ENCODE results near the gene DIP2C. TPM values are rescaled to one million over a fixed set of nuclear protein-coding genes. Genes with fewer than 3 reads are reported as not detected.
"Not testable (repeated sequence)": the region's sequence is repeated elsewhere in the genome, so short reads cannot be mapped to it uniquely, and the experiment has no call there.

Gene DIP2C
- total and polyA plus RNA-seq, 2 donors from 2014 or later, result 6.2 to 22.6 TPM

DNA sequence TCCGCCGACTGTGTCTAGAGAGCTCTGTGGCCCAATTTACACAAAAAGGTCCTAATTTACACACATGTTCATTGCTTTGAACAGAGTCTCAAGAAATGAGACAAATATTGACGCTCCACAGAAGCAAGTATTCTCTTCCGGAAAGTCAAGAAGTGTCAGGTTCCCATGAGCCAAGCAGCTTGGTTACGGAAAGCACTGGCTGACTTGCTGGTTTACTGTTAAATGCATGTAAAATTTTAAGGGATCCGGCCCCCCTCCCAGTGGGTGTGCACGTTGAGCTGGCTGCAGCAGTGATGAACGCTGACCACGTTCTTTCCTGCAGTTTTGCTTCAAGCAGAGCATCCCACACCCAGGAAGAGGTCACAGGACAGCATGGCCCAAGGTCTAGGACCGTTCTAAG lies 76.8 kb downstream of the DIP2C start:
- no peak overlapping the region for H3K4me3 ChIP-seq (ENCODE audit: low read length in 3 of 3)
- H3K36me3 ChIP-seq (ENCODE audit: control insufficient read depth in 2 of 3, insufficient read depth in 3 of 3, low read length in 3 of 3), result no peaks in the 10 kb centered on the region
- intact Hi-C loops (cut with DNase I), result no loop called here
- DNase-seq (peak in 1 of 5 donors; percentile 18), FAIRE-seq (no peak)
- no peaks in the 10 kb centered on the region for H3K9me3 ChIP-seq (ENCODE audit: control insufficient read depth in 2 of 3, insufficient read depth in 1 of 3, low read length in 3 of 3)
- peaks cover 2 to 18% (median 17%) of the 10 kb centered on the region in 3 donors for H3K4me1 ChIP-seq (ENCODE audit: control insufficient read depth in 2 of 3, insufficient read depth in 2 of 3, low read depth in 1 of 3, low read length in 3 of 3)
- TF ChIP-seq, protein P1, sequence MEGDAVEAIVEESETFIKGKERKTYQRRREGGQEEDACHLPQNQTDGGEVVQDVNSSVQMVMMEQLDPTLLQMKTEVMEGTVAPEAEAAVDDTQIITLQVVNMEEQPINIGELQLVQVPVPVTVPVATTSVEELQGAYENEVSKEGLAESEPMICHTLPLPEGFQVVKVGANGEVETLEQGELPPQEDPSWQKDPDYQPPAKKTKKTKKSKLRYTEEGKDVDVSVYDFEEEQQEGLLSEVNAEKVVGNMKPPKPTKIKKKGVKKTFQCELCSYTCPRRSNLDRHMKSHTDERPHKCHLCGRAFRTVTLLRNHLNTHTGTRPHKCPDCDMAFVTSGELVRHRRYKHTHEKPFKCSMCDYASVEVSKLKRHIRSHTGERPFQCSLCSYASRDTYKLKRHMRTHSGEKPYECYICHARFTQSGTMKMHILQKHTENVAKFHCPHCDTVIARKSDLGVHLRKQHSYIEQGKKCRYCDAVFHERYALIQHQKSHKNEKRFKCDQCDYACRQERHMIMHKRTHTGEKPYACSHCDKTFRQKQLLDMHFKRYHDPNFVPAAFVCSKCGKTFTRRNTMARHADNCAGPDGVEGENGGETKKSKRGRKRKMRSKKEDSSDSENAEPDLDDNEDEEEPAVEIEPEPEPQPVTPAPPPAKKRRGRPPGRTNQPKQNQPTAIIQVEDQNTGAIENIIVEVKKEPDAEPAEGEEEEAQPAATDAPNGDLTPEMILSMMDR (IDR thresholded peaks at IDR 0.05; ENCODE audit: borderline replicate concordance, extremely low read depth, insufficient read depth), result no peak
- H3K27ac ChIP-seq (ENCODE audit: low read depth in 2 of 2, low read length in 2 of 2), result no peak overlapping the region
- H3K9ac ChIP-seq (ENCODE audit: low read length in 3 of 3), result no peak overlapping the region
- H3K27me3 ChIP-seq (ENCODE audit: control insufficient read depth, insufficient read depth, low read length), result no peaks in the 10 kb centered on the region

DNA sequence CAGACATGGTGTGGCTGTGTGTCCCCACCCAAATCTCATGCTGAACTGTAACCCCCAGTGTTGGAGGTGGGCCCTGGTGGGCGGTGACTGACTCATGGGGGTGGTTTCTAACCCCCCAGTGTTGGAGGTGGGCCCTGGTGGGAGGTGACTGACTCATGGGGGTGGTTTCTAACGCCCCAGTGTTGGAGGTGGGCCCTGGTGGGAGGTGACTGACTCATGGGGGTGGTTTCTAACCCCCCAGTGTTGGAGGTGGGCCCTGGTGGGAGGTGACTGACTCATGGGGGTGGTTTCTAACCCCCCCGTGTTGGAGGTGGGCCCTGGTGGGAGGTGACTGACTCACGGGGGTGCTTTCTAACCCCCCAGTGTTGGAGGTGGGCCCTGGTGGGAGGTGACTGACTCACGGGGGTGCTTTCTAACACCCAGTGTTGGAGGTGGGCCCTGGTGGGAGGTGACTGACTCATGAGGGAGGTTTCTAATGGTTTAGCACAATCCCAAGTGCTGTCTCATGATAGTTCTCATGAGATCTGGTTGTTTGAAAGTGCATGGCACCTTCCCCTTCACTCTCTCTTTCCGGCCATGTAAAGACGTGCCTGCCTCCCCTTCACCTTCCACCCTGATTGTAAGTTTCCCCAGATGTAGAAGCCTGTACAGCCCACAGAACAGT lies 78.7 kb downstream of the DIP2C start:
- DNase-seq, result peak in 1 of 5 donors; percentile 12
- H3K4me3 ChIP-seq (ENCODE audit: low read length in 3 of 3); intact Hi-C loops (cut with DNase I); H3K27ac ChIP-seq (ENCODE audit: low read depth in 2 of 2, low read length in 2 of 2); H3K9ac ChIP-seq (ENCODE audit: low read length in 3 of 3); FAIRE-seq; H3K36me3 ChIP-seq (ENCODE audit: control insufficient read depth in 2 of 3, insufficient read depth in 3 of 3, low read length in 3 of 3); H3K27me3 ChIP-seq (ENCODE audit: control insufficient read depth, insufficient read depth, low read length); H3K9me3 ChIP-seq (ENCODE audit: control insufficient read depth in 2 of 3, insufficient read depth in 1 of 3, low read length in 3 of 3): not testable (repeated sequence)
- peaks cover 2 to 18% (median 17%) of the 10 kb centered on the region in 3 donors for H3K4me1 ChIP-seq (ENCODE audit: control insufficient read depth in 2 of 3, insufficient read depth in 2 of 3, low read depth in 1 of 3, low read length in 3 of 3)

DNA sequence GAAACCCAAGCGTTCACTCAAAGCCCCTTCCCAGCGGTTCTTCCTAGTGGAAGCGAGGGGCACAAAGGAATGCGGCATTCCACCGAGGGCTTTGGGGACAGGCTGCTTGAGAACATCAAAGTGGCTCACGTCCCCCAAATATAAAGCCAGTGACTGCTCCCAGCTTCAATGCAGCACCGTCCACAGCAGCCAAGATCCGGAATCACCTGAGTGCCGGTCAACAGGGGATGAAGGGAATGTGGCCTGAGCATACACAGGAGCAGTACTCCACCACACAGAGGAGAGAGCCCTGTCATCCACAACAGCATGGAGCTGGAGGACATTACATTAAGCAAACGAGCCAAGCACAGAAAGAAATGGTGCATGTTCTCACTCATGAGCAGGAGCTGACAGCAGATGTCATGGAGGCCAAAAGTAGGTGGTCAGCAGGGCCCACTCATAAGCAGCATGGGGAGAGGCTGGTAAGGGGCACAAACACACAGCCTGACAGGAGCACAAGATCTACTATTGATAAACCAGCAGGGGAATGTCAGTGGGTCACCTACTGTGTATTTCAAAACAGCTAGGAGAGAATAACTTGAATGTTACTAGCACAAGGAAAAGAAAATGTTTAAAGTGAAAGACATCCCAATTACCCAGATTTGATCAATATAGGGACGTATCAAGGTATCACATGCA lies 79.5 kb downstream of the DIP2C start:
- TF ChIP-seq, protein P1 (IDR thresholded peaks at IDR 0.05; ENCODE audit: borderline replicate concordance, extremely low read depth, insufficient read depth), result no peak
- Histone ChIP-seq H3K27me3 (ENCODE audit: control insufficient read depth, insufficient read depth, low read length) (no peaks in the 10 kb centered on the region), H3K4me1 (ENCODE audit: control insufficient read depth in 2 of 3, insufficient read depth in 2 of 3, low read depth in 1 of 3, low read length in 3 of 3) (peaks cover 2 to 18% (median 13%) of the 10 kb centered on the region in 3 donors), H3K4me3 (ENCODE audit: low read length in 3 of 3) (no peak overlapping the region), H3K9ac (ENCODE audit: low read length in 3 of 3) (no peak overlapping the region), H3K9me3 (ENCODE audit: control insufficient read depth in 2 of 3, insufficient read depth in 1 of 3, low read length in 3 of 3) (no peaks in the 10 kb centered on the region), H3K36me3 (ENCODE audit: control insufficient read depth in 2 of 3, insufficient read depth in 3 of 3, low read length in 3 of 3) (no peaks in the 10 kb centered on the region), H3K27ac (ENCODE audit: low read depth in 2 of 2, low read length in 2 of 2) (peak overlapping the region in 1 of 2 donors; percentile 2)
- DNase-seq, result peak in 1 of 5 donors; percentile 29
- intact Hi-C loops (cut with DNase I), result no loop called here
- no peak for FAIRE-seq

DNA sequence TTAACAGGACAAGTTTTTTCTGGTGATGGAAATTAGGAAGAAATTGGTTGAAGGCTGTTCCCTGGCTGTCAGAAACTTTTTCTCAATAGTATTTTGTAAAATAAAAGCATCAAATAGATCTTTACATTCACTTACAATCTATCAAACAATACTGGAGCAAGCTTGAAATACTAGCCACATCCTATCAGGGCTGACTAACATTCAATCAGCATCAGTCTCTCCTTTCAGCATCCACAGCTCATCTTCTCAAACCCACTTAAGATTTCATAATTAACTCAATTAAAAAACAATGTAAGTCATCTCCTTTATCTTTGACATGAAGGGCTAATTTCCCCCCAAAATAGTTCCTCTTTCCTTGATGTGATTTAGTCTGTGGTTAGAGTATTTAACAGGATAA lies 80.2 kb downstream of the DIP2C start:
- Histone ChIP-seq H3K4me1 (ENCODE audit: control insufficient read depth in 2 of 3, insufficient read depth in 2 of 3, low read depth in 1 of 3, low read length in 3 of 3) (peaks cover 2 to 13% (median 8%) of the 10 kb centered on the region in 3 donors), H3K36me3 (ENCODE audit: control insufficient read depth in 2 of 3, insufficient read depth in 3 of 3, low read length in 3 of 3) (no peaks in the 10 kb centered on the region), H3K9me3 (ENCODE audit: control insufficient read depth in 2 of 3, insufficient read depth in 1 of 3, low read length in 3 of 3) (no peaks in the 10 kb centered on the region), H3K9ac (ENCODE audit: low read length in 3 of 3) (no peak overlapping the region), H3K27ac (ENCODE audit: low read depth in 2 of 2, low read length in 2 of 2) (no peak overlapping the region), H3K4me3 (ENCODE audit: low read length in 3 of 3) (no peak overlapping the region), H3K27me3 (ENCODE audit: control insufficient read depth, insufficient read depth, low read length) (no peaks in the 10 kb centered on the region)
- intact Hi-C loops (cut with DNase I), result no loop called here
- FAIRE-seq, result no peak
- TF ChIP-seq, protein P1 (IDR thresholded peaks at IDR 0.05; ENCODE audit: borderline replicate concordance, extremely low read depth, insufficient read depth), result no peak
- no peak for DNase-seq

All from kidney (tissue), 14 donors.